GM19372 (cell line): Measurements from ENCODE around the gene DCHS2.

Experiments used
- ATAC-seq: cut with Tn5 transposase; IDR thresholded peaks from one replicate; pipeline ENCODE4 v1.9.1; 2021; ENCODE audit warnings: mild to moderate bottlenecking, low read depth, moderate library complexity; ENCODE audit not compliant: unreplicated experiment

The DCHS2 gene

GRCh38 chr4:154329268-154329868 is 162.2 kb downstream of the DCHS2 start:
- ATAC-seq, result no peak

DNA sequence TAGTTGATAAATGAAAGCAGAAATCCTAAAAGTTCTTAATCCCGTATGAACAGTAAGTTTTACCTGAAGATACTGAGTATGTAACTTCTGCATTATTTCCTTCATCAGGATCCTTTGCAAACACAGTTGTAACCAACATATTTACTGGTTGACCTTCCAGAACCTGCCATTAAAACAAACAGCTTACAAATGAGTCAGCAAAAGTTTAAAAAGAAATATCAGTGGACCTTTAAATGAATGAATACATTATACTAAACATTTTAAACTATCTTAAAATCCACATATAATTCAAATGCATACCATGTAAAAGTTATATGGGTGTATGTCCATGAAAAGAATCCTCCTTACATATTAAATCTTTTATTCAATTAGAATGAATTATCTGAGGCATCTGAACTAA is 163.6 kb downstream of the DCHS2 start:
- ATAC-seq, result no peak

DNA sequence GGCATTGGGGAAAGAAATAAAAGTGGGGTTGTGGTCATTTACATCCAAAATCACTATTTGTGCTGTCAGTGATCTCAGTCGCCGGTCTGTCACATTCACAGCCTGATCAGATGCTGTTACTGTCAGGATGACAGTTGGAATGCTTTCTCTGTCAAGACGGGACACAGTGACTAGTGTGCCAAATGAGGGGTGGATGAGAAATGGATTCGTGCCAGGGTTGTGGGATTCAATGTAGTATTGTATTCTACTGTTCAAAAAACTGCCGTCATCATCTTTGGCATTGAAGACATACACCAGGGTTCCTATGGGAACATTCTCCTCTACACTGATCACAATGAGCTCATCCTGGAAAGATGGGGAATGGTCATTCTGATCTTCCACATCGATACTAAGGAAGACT is 171.1 kb downstream of the DCHS2 start:
- ATAC-seq, result no peak

DNA sequence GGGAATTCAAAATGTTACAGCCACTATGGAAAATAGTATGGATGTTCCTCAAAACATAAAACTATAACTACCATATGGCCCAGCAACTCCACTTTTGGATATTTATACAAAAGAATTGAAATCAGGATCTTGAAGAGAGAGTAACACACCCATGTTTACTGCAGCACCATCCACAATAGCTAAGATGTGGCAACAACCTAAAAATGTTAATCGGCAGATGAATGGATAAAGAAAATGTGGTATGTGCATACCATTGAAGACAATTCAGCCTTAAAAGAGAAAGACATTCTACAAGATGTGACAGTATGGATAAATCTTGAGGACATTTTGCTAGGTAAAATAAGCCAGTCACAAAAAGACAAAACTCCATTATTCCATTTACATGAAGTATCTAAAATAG is 171.9 kb downstream of the DCHS2 start:
- no peak for ATAC-seq

DNA sequence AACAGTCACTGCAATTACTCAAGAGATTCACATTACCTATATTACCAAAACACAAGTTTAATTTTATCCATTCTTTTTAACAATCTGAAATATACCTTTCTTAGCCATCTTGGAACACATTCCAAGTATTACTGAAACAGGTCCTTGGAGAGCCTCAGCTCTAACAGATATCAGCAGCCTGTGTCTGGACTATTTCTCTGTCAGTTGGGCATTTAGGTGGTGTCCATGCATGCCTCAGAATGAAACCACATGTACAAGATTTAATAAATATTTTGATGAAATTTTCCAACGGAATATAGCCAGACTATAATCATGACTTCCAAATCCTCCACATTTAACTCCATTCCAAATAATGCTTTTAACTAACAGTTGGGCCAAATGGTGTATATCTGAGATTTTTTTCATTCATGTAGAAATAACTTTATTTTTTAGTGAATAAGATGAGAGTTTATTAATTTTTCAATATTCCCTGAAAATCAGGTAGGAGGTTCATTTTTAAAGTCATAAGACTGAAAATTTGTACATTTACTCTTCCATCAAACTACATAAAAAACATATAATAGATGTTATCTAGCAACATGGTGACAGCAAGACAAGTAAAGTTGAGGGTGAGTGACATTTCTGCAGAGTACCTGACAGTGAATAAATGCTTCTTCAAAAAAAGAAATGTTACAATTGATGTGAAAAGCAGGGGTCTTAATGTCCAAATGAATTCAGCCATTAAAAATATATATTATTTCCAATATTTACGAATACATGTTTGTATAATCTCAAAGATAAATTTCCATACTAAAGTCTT is 174.2 kb downstream of the DCHS2 start:
- no peak for ATAC-seq

DNA sequence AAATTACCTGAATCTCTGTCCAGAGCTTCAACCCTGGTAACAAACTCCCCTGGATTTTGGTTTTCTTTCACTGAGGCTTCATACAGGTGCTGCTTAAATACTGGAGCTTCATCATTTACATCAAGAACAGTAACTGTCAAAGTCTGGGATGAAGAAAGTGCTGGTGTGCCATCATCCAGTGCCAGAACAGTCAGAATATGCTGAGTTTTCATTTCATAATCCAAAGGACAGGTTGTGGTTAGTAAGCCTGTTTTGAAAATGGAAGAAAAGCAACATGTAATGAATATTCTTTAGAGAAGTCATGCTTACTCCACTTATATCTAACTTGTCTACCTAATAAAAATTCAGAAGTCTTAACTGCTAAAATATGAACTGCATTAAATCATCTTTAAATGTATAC is 175.9 kb downstream of the DCHS2 start:
- no peak for ATAC-seq

DNA sequence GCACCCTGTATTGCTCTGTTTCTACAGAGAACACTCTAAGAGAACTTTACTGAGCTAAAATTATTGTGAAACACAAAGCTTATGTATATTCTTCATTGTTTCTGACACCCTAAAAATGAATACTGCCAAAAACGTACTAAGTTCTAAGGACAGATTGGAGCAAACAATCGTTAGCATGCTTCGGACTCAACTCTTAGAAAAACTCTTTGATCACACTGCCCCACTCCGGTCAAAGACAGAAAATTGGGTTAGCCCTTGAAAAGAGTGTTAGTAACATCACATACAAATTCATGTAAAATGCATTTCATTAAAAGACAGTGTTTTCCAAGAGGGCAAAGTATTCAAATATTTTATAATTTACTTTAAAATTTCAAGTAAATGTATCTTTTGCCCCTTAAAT is 177.4 kb downstream of the DCHS2 start:
- ATAC-seq, result no peak

DNA sequence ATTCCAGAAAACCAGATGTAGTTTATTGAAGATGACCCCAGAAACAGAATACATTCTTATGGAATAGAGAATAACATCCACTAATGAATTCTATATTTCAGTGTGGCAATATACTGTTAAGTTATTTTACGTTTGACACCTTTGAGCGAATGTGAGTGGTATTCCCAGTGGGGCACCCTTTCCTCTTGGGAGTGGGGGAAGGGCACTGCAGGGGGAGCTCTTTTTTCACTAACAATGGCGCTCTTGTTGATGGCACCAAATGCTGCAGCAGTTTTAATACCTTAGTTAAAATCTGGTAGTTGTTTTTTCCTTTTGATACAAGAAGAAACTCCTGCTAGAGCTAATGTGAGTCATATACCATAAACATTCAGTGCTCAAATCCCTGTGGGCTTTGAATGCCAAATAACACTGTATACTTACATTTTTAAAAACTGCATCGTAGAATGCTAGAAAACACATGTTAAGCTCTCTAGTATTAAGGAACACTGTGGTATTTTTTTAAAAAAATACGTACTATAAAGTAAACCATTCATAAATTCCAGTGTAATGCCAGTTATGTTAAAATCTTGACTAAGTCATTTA is 178.5 kb downstream of the DCHS2 start:
- no peak for ATAC-seq

- ATAC-seq, result no peak
Measured at GRCh38 chr4:154312246-154312645, 179.4 kb downstream of the DCHS2 start.

DNA sequence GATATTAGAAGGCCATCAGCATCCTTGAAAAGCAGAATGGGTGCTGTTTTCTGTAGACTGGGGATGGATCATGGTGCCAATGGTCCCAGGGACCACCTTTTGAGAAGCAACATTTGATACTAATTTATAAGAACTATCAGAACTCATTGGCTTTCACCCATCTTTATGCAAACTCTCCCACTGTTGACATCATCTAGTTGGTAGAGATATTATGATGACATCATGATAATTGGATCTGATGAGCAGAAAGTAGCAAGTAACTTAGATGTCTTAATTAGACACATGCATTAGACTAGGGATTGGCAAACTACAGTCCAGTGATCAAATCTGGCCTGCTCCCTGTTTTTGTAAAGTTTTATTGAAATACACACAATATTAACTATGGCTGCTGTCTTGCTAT is 181.0 kb downstream of the DCHS2 start:
- ATAC-seq, result no peak

GRCh38 chr4:154308207-154308606 is 183.4 kb downstream of the DCHS2 start:
- ATAC-seq, result no peak

DNA sequence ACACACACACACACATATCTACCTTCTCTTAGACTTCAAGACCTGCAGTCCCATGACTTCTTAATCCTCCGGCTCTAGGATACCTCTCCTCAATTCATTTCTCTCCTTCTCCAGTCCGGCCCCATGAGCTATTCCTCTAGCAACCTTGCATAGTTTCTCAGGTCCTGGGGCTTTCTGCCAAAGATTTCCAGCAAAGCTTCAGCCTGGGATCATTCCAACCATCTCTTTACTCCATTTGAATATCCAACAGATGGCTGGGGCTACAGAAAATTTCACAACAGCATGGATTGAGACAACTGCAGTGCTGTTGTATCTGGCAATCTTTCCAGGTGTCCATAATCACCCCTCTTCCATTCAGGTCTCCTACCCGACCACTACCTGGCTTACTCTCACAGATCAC is 184.1 kb downstream of the DCHS2 start:
- ATAC-seq, result no peak

DNA sequence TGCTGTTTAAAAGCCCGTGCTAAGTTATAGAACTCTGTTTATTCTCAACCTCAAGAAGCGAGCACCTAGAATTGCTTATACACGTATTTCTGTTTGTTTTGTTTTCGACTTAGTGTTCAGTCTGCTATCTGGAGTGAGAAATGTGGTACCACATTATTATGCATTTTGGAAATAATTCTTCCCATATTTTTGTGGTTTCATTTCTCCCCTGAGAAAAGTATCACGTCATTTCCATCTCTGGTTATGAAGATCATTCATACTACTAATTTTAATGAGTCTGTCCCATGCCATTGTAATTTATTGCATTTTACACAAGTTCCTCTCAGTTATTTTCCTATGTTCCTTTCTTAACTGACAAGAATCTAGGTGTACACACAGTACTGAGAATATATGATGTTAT is 186.0 kb downstream of the DCHS2 start:
- no peak for ATAC-seq

GRCh38 chr4:154304679-154305078 is 186.9 kb downstream of the DCHS2 start:
- no peak for ATAC-seq

DNA sequence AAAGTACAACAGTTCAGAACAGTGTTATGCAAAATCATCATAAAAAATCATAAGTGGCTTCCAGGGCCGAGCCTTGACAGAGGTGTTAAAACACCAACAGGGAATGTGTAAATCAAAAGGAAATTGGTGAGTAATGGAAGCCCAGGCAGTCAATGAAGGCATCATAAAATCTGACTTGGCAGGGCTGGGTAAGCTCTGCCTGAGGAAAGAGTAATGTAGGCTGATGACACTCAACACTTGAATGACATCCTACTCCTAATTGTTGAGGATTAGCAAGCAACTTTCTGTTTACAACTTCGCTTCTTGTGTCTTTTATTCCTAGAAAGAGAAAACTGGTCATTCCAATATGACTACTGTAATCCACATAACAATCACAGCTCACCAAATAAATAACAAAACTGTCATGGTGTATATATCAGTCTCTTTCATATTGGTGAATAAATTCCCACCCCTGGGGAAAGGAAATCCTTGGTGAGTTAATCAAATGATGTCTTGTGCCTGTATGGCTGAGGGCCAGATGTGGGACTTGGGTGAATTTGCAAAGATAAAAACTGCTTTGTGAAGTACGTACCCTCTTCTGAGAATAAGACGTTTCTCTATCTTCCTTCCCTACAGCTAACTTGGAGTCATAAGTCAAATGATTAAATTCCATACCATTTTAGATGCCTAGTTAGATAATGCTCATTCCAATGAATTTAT is 196.8 kb downstream of the DCHS2 start:
- ATAC-seq, result no peak

- no peak for ATAC-seq
Measured at GRCh38 chr4:154293427-154293826, 198.2 kb downstream of the DCHS2 start.

GRCh38 chr4:154292589-154292988 is 199.0 kb downstream of the DCHS2 start:
- ATAC-seq, result no peak

GRCh38 chr4:154277172-154277571 is 214.4 kb downstream of the DCHS2 start:
- no peak for ATAC-seq

GRCh38 chr4:154276496-154276895 is 215.1 kb downstream of the DCHS2 start:
- no peak for ATAC-seq

GRCh38 chr4:154254999-154255398 is 236.6 kb downstream of the DCHS2 start:
- ATAC-seq, result no peak

DNA sequence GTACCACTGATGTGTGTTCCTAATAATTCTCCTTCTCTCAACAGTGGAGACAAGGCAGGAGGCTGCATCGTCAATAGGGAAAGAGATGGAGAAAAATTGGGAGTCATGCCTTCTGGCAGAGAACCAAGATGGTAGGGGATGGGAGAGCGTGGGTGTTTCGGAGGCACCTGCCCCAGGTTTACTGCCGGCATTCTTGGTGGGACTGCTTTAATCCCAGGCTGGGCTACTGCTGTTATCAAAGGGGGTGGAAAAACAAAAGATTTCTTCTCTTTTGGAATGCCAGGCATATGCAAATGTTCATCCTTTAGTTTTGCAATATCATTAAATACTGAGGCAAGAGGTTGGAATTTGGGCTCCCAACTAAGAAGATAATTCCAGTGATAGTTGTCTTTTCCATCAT is 257.0 kb downstream of the DCHS2 start:
- ATAC-seq, result no peak
